HAP-1 (cell line): ENCODE results near the gene RABGAP1L.
"Not testable (repeated sequence)": the region's sequence is repeated elsewhere in the genome, so short reads cannot be mapped to it uniquely, and the experiment has no call there.

Source experiments
- DNase-seq, 2 experiments: peaks; one replicate each; pipeline ENCODE4 v3.0.0-alpha.2; 2016 to 2020; ENCODE audit warnings: low spot score in 2 of 2
- H3K27me3 ChIP-seq: fragments of 250-450 bp; sonication (Bioruptor Pico); 2 replicates; pipeline ENCODE4 v1.5.1; 2020; ENCODE audit warnings: low read depth, mild to moderate bottlenecking, moderate library complexity
- H3K36me3 ChIP-seq: fragments of 250-450 bp; sonication (Bioruptor Pico); replicated peaks from 2 replicates; pipeline ENCODE4 v1.5.1; 2020; ENCODE audit warnings: mild to moderate bottlenecking
- H3K4me1 ChIP-seq: fragments of 250-450 bp; sonication (Bioruptor Pico); 2 replicates; pipeline ENCODE4 v1.5.1; 2020; ENCODE audit warnings: mild to moderate bottlenecking
- H3K4me3 ChIP-seq: fragments of 250-450 bp; sonication (Bioruptor Pico); 2 replicates; pipeline ENCODE4 v1.5.1; 2020; ENCODE audit warnings: mild to moderate bottlenecking, moderate library complexity
- H3K9me3 ChIP-seq: fragments of 250-450 bp; sonication (Bioruptor Pico); 2 replicates; pipeline ENCODE4 v1.5.1; 2020; ENCODE audit warnings: mild to moderate bottlenecking, moderate library complexity
- in situ Hi-C: fragments of 300-500 bp; cut with MboI; formaldehyde crosslinking; loops from 3 replicates; pipeline ENCODE4 v1.14.3; 2020; ENCODE audit warnings: low sequenced_read_pairs, inconsistent platforms, mixed read lengths

RABGAP1L gene

DNA sequence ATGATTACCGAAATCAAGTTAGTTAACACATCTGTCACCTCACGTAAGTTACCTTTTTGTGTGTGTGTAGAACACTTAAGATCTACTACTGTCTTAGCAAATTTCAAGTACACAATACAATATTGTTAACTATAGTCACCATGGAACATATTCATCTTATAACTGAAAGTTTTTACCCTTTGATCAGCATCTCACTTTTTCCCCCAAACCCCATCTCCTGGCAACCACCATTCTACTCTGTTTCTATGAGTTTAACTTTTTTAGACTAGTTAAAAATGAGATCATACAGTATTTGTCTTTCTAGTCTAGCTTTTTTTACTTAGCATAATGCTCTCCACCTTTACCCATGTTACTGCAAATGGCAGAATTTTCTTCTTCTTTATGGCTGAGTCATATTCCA, 124.7 kb downstream of the RABGAP1L start:
- Histone ChIP-seq H3K36me3 (no peaks in the 10 kb centered on the region), H3K4me1 (no peaks in the 10 kb centered on the region), H3K4me3 (no peak overlapping the region), H3K27me3 (no peaks in the 10 kb centered on the region), H3K9me3 (no peaks in the 10 kb centered on the region)
- in situ Hi-C loops: no loop called here
- DNase-seq: no peak

DNA sequence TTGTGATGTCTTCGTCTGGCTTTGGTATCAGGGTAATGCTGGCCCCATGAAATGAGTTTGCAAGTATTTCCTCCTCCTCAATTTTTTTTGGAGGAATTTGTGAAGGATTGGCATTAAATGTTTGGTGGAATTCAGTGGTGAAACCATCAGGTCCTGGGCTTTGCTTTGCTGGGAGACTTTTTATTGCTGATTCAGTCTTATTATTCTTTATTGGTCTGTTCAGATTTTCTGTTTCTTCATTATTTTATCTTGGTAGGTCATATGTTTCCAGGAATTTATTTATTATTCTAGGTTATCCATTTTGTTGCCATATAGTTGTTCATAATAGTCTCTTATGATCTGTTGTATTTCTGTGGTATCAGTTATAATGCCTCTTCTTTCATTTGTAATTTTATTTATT, 126.7 kb downstream of the RABGAP1L start:
- no peaks in the 10 kb centered on the region for H3K36me3 ChIP-seq
- no peaks in the 10 kb centered on the region for H3K9me3 ChIP-seq
- no peak for DNase-seq
- no peaks in the 10 kb centered on the region for H3K27me3 ChIP-seq
- no peaks in the 10 kb centered on the region for H3K4me1 ChIP-seq
- in situ Hi-C loops: no loop called here
- no peak overlapping the region for H3K4me3 ChIP-seq

DNA sequence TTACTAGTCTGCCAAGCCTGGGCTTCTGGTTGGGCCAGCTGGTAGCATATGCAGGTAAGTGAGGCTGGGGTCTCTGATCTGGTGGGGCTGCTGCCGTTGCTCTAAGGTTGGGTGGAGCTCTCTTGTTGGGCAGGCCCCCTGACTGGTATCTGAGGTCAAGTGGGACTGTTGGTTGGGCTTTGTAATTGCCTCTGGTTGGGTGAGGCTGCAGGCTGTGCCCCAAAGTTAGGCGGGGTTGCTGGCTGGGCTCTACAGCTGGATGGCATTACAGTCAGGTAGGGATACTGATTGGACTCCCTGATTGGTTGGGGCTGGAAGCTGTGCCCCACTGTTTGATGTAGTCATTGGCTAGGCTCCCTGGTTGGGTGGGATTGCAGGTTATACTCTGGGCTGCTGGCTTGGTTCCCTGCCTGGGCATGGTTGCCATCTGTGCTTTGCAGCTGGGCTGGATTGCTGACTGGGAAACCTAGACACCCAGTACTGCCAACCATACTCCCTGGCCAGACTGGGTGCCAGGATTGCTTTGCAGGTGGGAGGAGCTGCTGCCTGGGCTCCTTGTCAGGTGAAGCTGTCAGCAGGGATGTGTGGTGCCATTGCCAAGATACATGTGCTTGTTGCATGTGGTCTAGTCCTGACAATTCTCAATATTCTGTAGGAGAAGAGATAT, 130.5 kb downstream of the RABGAP1L start:
- no peaks in the 10 kb centered on the region for H3K9me3 ChIP-seq
- H3K4me3 ChIP-seq: no peak overlapping the region
- in situ Hi-C loops: no loop called here
- no peak for DNase-seq
- no peaks in the 10 kb centered on the region for H3K36me3 ChIP-seq
- no peaks in the 10 kb centered on the region for H3K4me1 ChIP-seq
- H3K27me3 ChIP-seq: no peaks in the 10 kb centered on the region

DNA sequence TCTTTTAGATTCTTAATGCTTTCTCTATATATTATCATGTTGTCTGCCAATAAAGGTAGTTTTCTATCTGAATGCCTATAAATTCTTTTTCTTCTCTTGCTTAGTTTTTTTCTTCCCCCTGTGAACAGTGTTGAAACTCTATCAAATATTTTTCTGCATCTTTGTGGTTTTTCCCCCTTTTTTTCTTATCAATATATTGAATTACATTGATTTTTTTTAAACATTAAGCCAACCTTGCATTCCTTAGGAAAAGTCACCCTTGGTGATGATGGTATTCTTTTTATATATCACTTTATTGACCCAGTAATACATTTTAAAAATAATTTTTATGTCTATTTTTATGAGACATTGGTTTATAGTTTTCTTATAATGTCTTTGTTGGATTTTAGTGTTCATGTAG, 131.7 kb downstream of the RABGAP1L start:
- Histone ChIP-seq H3K27me3 (no peaks in the 10 kb centered on the region), H3K9me3 (no peaks in the 10 kb centered on the region), H3K4me1 (no peaks in the 10 kb centered on the region), H3K36me3 (no peaks in the 10 kb centered on the region), H3K4me3 (no peak overlapping the region)
- in situ Hi-C loops: no loop called here
- DNase-seq: no peak

DNA sequence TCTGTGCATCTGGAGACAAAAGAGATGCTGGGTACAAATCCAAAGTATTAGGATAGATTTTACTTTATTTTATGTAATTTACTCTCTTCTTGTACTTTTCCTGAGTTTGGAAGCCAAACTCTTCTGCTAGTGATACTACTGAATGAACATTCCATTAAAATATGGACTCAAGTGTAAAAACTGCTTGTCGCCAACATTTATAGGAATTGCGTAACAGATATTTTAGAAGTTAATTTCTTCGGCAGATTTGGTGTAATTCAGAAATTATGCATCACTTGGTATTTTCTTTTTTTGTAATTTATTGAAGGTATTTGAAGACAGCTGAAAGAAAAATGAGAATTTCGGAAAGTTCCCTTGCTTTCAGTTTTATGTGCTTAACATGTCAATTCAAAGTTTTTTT, 137.0 kb downstream of the RABGAP1L start:
- Histone ChIP-seq H3K36me3 (no peaks in the 10 kb centered on the region), H3K4me1 (no peaks in the 10 kb centered on the region), H3K9me3 (no peaks in the 10 kb centered on the region), H3K4me3 (no peak overlapping the region), H3K27me3 (no peaks in the 10 kb centered on the region)
- in situ Hi-C loops: no loop called here
- DNase-seq: no peak

DNA sequence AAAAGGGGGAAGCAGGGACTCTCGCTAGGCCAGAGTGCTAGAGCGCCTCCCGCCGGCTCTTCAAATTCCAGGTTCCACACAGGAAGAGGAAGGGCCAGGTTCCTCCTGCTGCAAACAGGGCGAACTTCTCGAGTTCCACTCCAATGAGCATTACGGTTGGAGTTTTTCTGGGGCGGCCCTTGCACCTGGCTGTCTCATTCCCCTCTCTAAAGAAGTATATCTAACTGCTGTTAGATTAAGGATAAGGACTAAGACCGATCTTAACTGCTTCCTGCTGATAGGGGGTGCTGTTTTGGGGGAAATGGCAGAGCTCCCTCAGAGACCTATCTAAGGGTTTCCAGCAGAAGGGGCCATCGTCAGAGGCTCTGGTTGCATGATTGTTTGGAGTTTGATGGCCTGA, 138.0 kb downstream of the RABGAP1L start:
- Histone ChIP-seq H3K36me3 (no peaks in the 10 kb centered on the region), H3K27me3 (no peaks in the 10 kb centered on the region), H3K4me3 (no peak overlapping the region), H3K4me1 (no peaks in the 10 kb centered on the region), H3K9me3 (no peaks in the 10 kb centered on the region)
- no peak for DNase-seq
- in situ Hi-C loops: no loop called here

DNA sequence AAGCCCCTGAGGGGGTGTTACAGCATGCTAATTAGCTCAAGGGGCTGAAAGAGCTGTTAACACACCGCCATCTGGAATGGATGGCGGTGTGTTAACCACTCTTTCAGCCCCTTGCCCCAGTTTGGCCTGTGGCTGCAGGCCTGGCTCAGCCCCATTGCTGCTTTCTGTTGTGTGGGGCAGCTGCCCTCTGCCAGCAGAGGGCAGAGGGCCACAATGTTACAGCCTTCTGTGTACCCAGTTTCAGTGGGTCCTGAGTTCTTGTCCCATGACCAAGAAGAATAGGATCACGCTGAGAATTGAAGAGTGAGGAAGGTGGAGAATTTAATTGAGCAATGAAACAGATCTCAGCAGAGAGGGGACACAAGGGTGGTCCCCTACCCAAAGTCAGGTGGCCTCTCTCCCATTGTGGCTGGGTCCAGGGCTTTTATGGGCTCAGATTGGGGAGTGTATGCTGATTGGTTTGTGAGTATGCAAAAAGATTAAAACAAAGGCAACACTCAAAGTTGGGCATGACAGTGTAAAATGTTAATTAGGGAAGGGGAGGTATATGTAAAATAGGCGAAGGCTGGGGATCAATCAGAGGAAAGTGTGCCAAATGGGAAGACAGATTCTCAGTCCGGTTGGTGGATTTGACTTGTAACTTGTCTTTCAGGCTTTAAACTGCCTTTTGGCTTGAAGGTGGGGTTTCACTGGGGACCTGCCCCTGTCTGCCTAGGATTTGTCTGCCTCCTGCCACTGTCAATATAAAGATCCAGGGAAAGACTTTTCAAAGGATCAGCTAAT, 142.2 kb downstream of the RABGAP1L start:
- H3K9me3 ChIP-seq: no peaks in the 10 kb centered on the region
- DNase-seq: no peak
- H3K27me3 ChIP-seq: no peaks in the 10 kb centered on the region
- H3K4me3 ChIP-seq: no peak overlapping the region
- in situ Hi-C loops: no loop called here
- no peaks in the 10 kb centered on the region for H3K4me1 ChIP-seq
- no peaks in the 10 kb centered on the region for H3K36me3 ChIP-seq

DNA sequence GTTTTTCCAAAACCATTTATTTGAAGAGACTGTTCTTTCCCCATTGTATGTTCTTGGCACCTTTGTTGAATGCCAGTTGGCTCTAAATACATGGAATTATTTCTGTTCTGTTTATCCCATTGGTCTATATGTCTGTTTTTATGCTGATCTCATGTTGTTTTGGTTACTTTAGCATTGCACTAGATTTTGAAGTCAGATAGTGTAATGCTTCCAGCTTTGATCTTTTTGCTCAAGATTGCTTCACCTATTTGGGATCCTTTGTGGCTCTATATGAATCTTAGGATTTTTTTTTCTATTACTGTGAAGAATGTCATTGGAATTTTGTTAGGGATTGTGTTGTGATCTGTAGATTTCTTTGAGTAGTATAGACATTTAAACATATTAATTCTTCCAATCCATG, 149.3 kb downstream of the RABGAP1L start:
- no peak for DNase-seq

DNA sequence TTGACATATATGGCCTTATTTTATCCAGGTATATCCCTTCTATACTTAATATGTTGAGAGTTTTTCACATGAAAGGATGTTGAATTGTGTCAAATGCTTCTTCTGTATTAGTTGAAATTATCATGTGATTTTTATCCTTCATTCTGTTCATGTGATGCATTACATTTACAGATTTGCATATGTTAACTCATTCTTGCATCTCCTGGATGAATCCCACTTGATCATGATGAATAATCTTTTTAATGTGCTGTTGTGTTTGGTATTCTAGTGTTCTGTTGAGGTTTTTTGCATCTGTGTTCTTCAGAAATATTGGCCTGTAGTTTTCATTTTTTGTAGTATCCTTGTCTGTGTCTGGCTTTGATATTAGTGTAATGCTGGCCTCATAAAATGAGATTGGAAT, 150.2 kb downstream of the RABGAP1L start:
- in situ Hi-C loops: no loop called here
- no peak for DNase-seq
- no peak overlapping the region for H3K4me3 ChIP-seq
- no peaks in the 10 kb centered on the region for H3K9me3 ChIP-seq
- no peaks in the 10 kb centered on the region for H3K36me3 ChIP-seq
- no peaks in the 10 kb centered on the region for H3K27me3 ChIP-seq
- no peaks in the 10 kb centered on the region for H3K4me1 ChIP-seq

More for the DNA sequence above, 149.3 kb downstream of the RABGAP1L start:
- no peaks in the 10 kb centered on the region for H3K36me3 ChIP-seq
- H3K4me1 ChIP-seq: no peaks in the 10 kb centered on the region
- H3K27me3 ChIP-seq: no peaks in the 10 kb centered on the region
- H3K9me3 ChIP-seq: no peaks in the 10 kb centered on the region
- no peak overlapping the region for H3K4me3 ChIP-seq
- in situ Hi-C loops: no loop called here

DNA sequence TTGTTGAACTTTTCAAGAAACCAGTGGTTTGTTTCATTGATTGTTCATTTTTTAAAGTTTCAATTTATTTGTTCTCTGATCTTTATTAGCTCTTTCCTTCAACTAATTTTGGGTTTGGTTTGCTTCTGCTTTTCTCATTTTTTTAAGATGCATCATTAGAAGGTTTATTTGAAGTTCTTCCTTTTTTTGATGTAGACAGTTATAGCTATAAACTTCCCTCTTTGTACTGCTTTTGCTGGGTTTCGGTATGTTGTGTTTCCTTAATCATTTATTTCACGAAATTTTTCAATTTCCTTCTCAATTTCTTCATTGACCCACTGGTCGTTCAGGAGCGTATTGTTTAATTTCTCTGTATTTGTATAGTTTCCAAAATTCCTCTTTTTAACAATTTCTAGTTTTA, 155.1 kb downstream of the RABGAP1L start:
- Histone ChIP-seq H3K9me3 (no peaks in the 10 kb centered on the region), H3K4me1 (no peaks in the 10 kb centered on the region), H3K27me3 (no peaks in the 10 kb centered on the region), H3K4me3 (no peak overlapping the region), H3K36me3 (no peaks in the 10 kb centered on the region)
- no peak for DNase-seq
- in situ Hi-C loops: no loop called here

DNA sequence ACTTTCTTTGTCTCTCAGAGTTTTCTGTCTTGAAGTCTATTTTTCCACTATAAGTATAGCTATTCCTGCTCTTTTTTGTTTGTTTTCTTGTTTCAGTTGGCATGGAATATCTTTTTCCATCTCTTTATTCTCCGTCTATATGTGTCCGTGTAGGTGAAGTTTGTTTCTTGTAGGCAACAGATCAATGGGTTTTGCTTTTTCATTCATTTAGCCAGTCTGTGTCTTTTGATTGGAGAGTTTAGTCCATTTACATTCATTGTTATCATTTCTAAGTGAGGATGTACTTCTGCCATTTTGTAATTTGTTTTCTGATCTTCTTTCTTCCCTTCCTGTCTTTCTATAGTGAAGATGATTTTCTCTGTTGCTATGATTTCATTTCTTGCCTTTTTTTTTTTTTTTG, 155.9 kb downstream of the RABGAP1L start:
- Histone ChIP-seq H3K36me3 (no peaks in the 10 kb centered on the region), H3K9me3 (no peaks in the 10 kb centered on the region), H3K4me3 (no peak overlapping the region), H3K4me1 (no peaks in the 10 kb centered on the region), H3K27me3 (no peaks in the 10 kb centered on the region)
- DNase-seq: no peak
- in situ Hi-C loops: no loop called here

DNA sequence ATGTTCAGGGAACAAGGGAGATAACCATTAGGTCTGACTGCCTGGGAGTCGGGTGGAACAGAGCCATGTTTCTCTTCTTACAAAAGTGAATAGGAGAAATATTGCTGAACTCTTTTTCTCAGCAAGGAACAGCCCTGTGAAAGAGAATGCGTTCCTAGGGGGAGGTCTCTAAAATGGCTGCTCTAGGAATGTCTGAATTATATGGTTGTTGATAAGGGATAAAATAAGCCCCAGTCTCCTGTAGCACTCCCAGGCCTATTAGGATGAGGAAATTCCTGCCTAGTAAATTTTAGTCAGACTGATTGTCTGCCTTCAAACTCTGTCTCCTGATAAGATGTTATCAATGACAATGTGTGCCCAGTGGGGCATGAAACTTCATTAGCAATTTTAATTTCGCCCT, 161.6 kb downstream of the RABGAP1L start:
- H3K27me3 ChIP-seq, H3K9me3 ChIP-seq, in situ Hi-C loops, H3K36me3 ChIP-seq, H3K4me3 ChIP-seq, H3K4me1 ChIP-seq, DNase-seq: not testable (repeated sequence)

DNA sequence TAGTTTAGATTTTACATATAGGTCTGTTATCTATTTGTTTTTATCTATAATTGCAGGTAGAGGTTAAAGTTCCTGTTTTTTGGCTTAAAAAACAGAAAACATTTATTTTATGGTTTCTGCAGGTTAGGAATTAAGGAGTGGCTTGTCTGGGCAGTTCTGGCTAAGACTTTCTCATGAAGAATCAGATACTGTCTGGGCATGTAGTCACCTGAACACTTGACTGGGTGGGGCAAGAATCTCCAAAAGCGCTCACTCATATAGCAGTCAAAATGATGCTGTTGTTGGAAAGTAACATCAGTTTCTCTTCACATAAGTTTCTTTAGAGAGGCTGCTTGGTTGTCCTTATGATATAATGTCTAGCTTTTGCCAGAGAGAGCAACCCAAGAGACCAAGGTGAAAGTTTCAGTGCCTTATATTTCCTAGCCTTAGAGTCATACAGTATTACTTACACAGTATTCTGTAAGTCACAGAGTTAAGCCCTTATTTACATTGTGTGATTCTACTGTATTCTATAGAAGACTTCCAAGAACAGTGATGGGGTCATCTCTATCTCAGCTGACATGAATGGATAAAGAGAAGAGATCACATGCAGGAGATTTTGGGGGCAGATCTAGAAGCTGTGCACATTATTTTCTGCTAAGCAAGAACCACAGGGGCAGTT, 163.0 kb downstream of the RABGAP1L start:
- H3K36me3 ChIP-seq: no peaks in the 10 kb centered on the region
- no peaks in the 10 kb centered on the region for H3K27me3 ChIP-seq
- no peak overlapping the region for H3K4me3 ChIP-seq
- H3K9me3 ChIP-seq: peaks cover 3% of the 10 kb centered on the region
- DNase-seq: no peak
- H3K4me1 ChIP-seq: no peaks in the 10 kb centered on the region
- in situ Hi-C loops: no loop called here

DNA sequence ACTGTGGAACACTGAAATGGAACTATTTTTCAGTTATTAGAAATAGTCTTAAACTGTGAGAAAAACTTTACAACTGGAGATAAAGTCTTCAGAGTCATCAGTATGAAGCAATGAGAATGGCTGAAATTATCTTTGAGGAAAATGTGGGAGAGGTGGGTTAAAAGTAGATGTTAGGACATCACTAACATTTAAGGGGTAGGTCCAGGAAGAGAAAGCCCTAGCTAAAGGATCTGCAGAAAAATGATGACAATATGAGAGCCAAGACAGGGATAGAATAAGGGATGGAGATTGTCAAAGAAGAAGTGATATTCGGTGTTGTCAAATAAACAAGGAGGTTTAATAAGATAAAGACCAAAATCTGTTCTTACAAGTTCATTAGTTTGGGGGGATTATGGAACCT, 165.2 kb downstream of the RABGAP1L start:
- Histone ChIP-seq H3K4me3 (no peak overlapping the region), H3K9me3 (peaks cover 3% of the 10 kb centered on the region), H3K36me3 (no peaks in the 10 kb centered on the region), H3K4me1 (no peaks in the 10 kb centered on the region), H3K27me3 (no peaks in the 10 kb centered on the region)
- in situ Hi-C loops: no loop called here
- DNase-seq: no peak
